HEK293 (cell line): Measurements from ENCODE around the gene ITGA11.

Experiments
- SETDB1 ChIP-seq: IDR thresholded peaks from one replicate; pipeline ENCODE4 v1.6.1; 2017; ENCODE audit warnings: mild to moderate bottlenecking, low read length, moderate library complexity, mixed read lengths; ENCODE audit not compliant: insufficient read length
- YY1 ChIP-seq: fragments of 450-650 bp; formaldehyde crosslinking; IDR thresholded peaks from 2 replicates; pipeline ENCODE4 v1.5.1; 2018; ENCODE audit warnings: missing biosample characterization, missing genetic modification characterization
- ZNF184 ChIP-seq: fragments of 450-650 bp; IDR thresholded peaks from 2 replicates; pipeline ENCODE4 v1.5.1; 2018; ENCODE audit warnings: missing biosample characterization, mild to moderate bottlenecking, missing genetic modification characterization
- ZNF423 ChIP-seq: fragments of 450-650 bp; formaldehyde crosslinking; IDR thresholded peaks from 2 replicates; pipeline ENCODE4 v1.5.1; 2016; ENCODE audit warnings: missing biosample characterization, missing genetic modification characterization
- ZNF560 ChIP-seq: fragments of 450-650 bp; formaldehyde crosslinking; IDR thresholded peaks from 2 replicates; pipeline ENCODE4 v1.5.1; 2017; ENCODE audit warnings: missing biosample characterization, missing genetic modification characterization, borderline replicate concordance
- ZNF660 ChIP-seq: fragments of 450-650 bp; IDR thresholded peaks from 2 replicates; pipeline ENCODE4 v1.5.1; 2018; ENCODE audit warnings: missing biosample characterization, mild to moderate bottlenecking, missing genetic modification characterization
- ZNF837 ChIP-seq: fragments of 450-650 bp; formaldehyde crosslinking; IDR thresholded peaks from 2 replicates; pipeline ENCODE4 v1.5.1; 2016; ENCODE audit warnings: missing biosample characterization, missing genetic modification characterization
- TF ChIP-seq, protein P1 (sequence below): fragments of 450-650 bp; formaldehyde crosslinking; IDR thresholded peaks from 2 replicates; pipeline ENCODE4 v1.5.1; 2016; ENCODE audit warnings: missing biosample characterization, missing genetic modification characterization
- TF ChIP-seq, protein P2 (sequence below): fragments of 450-650 bp; formaldehyde crosslinking; IDR thresholded peaks from 2 replicates; pipeline ENCODE4 v1.5.1; 2016; ENCODE audit warnings: missing biosample characterization, missing genetic modification characterization
- TF ChIP-seq, protein P3 (sequence below): fragments of 450-650 bp; formaldehyde crosslinking; IDR thresholded peaks from 2 replicates; pipeline ENCODE4 v1.5.1; 2016; ENCODE audit warnings: missing biosample characterization, missing genetic modification characterization, low read depth
- TF ChIP-seq, protein P4 (sequence below): sonication (generic); formaldehyde crosslinking; IDR thresholded peaks from 2 replicates; pipeline ENCODE4 v1.8.1; 2022; ENCODE audit warnings: mild to moderate bottlenecking, moderate library complexity, missing genetic modification reagents

DNA sequence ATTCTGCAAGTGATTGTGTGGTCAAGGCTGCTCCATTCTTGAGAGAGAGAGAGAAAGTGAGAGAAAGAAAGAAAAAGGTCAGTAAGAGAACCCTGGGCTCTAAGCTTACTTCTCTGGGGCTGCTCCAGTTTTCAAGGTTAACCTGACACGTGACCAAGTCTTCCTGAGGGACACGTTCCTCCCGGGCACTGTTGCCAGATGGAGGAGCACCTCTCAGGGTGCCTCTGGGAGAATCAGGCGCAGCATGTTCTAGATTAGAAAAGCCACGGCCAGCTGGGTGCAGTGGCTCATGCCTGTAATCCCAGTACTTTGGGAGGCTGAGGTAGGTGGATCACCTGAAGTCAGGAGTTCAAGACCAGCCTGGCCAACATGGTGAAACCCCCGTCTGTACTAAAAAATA is 60.8 kb downstream of the ITGA11 start:
- TF ChIP-seq YY1 (tag by site-specific recombination), result no peak
- TF ChIP-seq, protein P1, sequence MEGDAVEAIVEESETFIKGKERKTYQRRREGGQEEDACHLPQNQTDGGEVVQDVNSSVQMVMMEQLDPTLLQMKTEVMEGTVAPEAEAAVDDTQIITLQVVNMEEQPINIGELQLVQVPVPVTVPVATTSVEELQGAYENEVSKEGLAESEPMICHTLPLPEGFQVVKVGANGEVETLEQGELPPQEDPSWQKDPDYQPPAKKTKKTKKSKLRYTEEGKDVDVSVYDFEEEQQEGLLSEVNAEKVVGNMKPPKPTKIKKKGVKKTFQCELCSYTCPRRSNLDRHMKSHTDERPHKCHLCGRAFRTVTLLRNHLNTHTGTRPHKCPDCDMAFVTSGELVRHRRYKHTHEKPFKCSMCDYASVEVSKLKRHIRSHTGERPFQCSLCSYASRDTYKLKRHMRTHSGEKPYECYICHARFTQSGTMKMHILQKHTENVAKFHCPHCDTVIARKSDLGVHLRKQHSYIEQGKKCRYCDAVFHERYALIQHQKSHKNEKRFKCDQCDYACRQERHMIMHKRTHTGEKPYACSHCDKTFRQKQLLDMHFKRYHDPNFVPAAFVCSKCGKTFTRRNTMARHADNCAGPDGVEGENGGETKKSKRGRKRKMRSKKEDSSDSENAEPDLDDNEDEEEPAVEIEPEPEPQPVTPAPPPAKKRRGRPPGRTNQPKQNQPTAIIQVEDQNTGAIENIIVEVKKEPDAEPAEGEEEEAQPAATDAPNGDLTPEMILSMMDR (tag by site-specific recombination), result no peak
- no peak for TF ChIP-seq ZNF660 (tag by site-specific recombination)
- no peak for TF ChIP-seq ZNF837 (tag by site-specific recombination)
- TF ChIP-seq SETDB1, result no peak
- TF ChIP-seq, protein P2, sequence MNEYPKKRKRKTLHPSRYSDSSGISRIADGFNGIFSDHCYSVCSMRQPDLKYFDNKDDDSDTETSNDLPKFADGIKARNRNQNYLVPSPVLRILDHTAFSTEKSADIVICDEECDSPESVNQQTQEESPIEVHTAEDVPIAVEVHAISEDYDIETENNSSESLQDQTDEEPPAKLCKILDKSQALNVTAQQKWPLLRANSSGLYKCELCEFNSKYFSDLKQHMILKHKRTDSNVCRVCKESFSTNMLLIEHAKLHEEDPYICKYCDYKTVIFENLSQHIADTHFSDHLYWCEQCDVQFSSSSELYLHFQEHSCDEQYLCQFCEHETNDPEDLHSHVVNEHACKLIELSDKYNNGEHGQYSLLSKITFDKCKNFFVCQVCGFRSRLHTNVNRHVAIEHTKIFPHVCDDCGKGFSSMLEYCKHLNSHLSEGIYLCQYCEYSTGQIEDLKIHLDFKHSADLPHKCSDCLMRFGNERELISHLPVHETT (tag by site-specific recombination), result no peak
- TF ChIP-seq, protein P3, sequence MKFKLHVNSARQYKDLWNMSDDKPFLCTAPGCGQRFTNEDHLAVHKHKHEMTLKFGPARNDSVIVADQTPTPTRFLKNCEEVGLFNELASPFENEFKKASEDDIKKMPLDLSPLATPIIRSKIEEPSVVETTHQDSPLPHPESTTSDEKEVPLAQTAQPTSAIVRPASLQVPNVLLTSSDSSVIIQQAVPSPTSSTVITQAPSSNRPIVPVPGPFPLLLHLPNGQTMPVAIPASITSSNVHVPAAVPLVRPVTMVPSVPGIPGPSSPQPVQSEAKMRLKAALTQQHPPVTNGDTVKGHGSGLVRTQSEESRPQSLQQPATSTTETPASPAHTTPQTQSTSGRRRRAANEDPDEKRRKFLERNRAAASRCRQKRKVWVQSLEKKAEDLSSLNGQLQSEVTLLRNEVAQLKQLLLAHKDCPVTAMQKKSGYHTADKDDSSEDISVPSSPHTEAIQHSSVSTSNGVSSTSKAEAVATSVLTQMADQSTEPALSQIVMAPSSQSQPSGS (tag by site-specific recombination), result no peak
- TF ChIP-seq ZNF560 (tag by site-specific recombination), result no peak
- TF ChIP-seq ZNF423, result no peak
- no peak for TF ChIP-seq ZNF184 (tag by site-specific recombination)
- TF ChIP-seq, protein P4, sequence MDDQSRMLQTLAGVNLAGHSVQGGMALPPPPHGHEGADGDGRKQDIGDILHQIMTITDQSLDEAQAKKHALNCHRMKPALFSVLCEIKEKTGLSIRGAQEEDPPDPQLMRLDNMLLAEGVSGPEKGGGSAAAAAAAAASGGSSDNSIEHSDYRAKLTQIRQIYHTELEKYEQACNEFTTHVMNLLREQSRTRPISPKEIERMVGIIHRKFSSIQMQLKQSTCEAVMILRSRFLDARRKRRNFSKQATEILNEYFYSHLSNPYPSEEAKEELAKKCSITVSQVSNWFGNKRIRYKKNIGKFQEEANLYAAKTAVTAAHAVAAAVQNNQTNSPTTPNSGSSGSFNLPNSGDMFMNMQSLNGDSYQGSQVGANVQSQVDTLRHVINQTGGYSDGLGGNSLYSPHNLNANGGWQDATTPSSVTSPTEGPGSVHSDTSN (CRISPR knock-in tag), result no peak
